Measurements from ENCODE around the gene ID3.

DNA sequence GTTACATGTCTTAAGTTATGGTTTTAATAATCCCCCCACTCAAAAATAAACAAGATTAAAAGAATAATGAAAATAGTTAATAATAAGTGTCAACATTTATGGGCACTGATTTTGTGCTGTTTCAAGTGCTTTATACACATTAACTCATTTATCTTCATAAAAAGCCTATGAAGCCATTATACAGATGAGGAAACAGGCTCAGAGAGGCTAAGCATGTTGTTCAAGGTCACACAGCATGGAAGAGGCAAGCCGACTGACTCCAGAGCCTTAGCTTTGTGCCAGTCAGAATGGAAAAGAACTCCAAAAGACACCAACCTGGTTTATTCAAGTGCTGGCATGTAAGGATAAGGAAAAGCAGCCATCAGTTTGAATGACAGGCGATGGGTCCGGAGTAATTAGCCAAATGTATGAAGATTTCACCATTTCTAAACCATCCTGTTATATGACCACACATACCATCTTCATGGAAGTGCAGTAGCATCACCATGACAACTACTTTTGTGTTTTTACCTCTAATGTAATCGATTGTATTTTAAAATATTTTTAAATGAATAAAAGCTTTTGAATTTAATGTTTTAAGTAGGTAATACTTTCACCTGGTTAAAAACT, 14.4 kb upstream of the ID3 start:
- TF ChIP-seq, protein P1, sequence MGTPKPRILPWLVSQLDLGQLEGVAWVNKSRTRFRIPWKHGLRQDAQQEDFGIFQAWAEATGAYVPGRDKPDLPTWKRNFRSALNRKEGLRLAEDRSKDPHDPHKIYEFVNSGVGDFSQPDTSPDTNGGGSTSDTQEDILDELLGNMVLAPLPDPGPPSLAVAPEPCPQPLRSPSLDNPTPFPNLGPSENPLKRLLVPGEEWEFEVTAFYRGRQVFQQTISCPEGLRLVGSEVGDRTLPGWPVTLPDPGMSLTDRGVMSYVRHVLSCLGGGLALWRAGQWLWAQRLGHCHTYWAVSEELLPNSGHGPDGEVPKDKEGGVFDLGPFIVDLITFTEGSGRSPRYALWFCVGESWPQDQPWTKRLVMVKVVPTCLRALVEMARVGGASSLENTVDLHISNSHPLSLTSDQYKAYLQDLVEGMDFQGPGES (IDR thresholded peaks at IDR 0.05; ENCODE audit: low read depth, low read length) = no peak
- TF ChIP-seq MEF2A (IDR thresholded peaks at IDR 0.05; ENCODE audit: borderline replicate concordance, low read depth) = no peak
- TF ChIP-seq, protein P2, sequence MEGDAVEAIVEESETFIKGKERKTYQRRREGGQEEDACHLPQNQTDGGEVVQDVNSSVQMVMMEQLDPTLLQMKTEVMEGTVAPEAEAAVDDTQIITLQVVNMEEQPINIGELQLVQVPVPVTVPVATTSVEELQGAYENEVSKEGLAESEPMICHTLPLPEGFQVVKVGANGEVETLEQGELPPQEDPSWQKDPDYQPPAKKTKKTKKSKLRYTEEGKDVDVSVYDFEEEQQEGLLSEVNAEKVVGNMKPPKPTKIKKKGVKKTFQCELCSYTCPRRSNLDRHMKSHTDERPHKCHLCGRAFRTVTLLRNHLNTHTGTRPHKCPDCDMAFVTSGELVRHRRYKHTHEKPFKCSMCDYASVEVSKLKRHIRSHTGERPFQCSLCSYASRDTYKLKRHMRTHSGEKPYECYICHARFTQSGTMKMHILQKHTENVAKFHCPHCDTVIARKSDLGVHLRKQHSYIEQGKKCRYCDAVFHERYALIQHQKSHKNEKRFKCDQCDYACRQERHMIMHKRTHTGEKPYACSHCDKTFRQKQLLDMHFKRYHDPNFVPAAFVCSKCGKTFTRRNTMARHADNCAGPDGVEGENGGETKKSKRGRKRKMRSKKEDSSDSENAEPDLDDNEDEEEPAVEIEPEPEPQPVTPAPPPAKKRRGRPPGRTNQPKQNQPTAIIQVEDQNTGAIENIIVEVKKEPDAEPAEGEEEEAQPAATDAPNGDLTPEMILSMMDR (IDR thresholded peaks at IDR 0.05) = no peak
- TF ChIP-seq, protein P3, sequence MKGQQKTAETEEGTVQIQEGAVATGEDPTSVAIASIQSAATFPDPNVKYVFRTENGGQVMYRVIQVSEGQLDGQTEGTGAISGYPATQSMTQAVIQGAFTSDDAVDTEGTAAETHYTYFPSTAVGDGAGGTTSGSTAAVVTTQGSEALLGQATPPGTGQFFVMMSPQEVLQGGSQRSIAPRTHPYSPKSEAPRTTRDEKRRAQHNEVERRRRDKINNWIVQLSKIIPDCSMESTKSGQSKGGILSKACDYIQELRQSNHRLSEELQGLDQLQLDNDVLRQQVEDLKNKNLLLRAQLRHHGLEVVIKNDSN (IDR thresholded peaks at IDR 0.05; ENCODE audit: borderline replicate concordance, low read depth) = no peak
